Measurements from ENCODE around the gene PARM1. TPM values are rescaled to one million over a fixed set of nuclear protein-coding genes. Genes with fewer than 3 reads are reported as not detected.

PARM1 gene
- total RNA-seq, 1 donor from 2014 or later: not detected

DNA sequence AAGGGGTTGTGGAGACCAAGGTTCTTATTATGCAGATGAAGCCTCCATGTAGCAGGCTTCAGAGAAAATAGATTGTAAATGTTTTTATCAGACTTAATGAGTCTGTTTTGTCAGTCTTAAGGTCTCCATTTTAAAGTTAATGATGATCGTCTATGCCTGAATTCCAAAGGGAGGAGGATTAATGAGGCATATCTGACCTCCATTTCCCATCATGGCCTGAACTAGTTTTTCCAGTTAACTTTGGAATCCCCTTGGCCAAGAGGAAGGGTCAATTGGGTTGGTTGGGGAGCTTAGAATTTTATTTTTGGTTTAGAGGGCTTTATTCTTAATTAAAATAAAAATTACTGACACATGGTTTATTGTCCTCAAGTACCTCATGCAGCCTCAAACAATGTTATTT, 6.9 kb upstream of the PARM1 start:
- H3K4me3 Mint-ChIP-seq: no peak overlapping the region
- peaks cover 6% of the 10 kb centered on the region for H3K27me3 Mint-ChIP-seq
- intact Hi-C loops (cut with micrococcal nuclease): no loop called here
- no peaks in the 10 kb centered on the region for H3K9me3 Mint-ChIP-seq
- DNase-seq: no peak
- no peaks in the 10 kb centered on the region for H3K4me1 Mint-ChIP-seq
- no peaks in the 10 kb centered on the region for H3K36me3 Mint-ChIP-seq (ENCODE audit: low read depth)
- no peak overlapping the region for H3K27ac Mint-ChIP-seq

DNA sequence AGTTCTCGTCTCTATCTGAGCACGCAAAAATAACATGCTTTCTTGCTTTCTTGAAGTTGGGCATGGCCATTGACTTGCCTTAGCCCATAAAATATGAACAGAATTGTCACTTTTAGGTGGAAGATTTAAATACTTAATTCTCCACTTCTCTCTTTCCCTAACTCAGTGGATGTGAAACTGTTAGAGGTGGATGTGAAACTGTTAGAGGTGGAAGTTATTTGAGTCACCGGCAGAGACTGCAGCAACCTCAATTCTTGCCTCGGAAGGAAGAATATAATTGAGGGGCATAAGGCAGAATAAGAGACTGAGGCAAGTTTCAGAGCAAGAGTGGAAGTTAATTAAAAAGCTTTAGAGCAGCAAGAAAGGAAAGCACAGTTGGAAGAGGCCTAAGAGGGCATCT, 2.8 kb upstream of the PARM1 start:
- Mint-ChIP-seq H3K27me3 (peaks cover 44% of the 10 kb centered on the region), H3K36me3 (ENCODE audit: low read depth) (no peaks in the 10 kb centered on the region), H3K4me3 (no peak overlapping the region), H3K9me3 (no peaks in the 10 kb centered on the region), H3K27ac (no peak overlapping the region), H3K4me1 (peaks cover 9% of the 10 kb centered on the region)
- DNase-seq: no peak
- intact Hi-C loops (cut with micrococcal nuclease): no loop called here

DNA sequence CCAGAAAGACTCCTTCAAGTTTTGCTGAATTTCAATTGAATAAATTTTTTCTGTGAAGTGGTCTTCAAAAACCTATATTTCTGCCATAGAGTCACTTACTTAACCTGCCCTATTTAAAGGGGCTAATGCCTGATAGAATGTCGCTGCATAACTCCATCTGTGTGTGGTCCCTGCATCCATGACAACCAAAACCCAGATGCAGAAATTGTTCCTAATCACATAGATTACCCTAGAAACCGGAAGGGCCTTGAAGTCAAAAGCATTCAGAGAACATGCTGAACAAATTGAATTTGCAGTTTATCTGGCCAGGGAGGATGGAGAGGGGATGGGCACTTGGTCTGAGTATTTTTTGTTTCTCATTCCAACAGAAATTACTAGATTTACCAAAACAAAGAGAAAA, 1.5 kb upstream of the PARM1 start:
- Mint-ChIP-seq H3K36me3 (ENCODE audit: low read depth) (no peaks in the 10 kb centered on the region), H3K4me3 (no peak overlapping the region), H3K27ac (no peak overlapping the region), H3K27me3 (peaks cover 47% of the 10 kb centered on the region), H3K4me1 (peaks cover 9% of the 10 kb centered on the region), H3K9me3 (no peaks in the 10 kb centered on the region)
- no peak for DNase-seq
- intact Hi-C loops (cut with micrococcal nuclease): no loop called here

DNA sequence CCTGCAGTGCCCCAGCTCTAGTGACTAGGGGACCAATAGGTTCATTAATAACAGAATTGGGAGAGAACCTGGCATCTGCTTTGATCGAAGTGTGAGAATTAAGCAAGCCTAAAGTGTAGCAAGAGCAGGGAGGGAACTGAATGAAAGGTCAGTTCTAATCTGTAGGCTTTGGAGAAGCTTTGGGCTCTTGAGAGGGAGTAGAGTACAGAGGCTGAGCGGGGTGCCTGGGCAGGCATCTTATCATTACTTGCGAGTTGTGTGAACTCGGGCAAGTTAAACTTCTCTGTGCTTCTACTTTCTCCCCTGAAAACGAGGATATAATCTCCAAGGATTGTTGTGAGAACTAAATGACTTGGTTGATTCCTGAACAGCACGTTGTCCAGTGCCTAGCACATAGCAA, 906 bp upstream of the PARM1 start:
- H3K4me3 Mint-ChIP-seq: no peak overlapping the region
- H3K36me3 Mint-ChIP-seq (ENCODE audit: low read depth): no peaks in the 10 kb centered on the region
- no peak for DNase-seq
- no peak overlapping the region for H3K27ac Mint-ChIP-seq
- intact Hi-C loops (cut with micrococcal nuclease): no loop called here
- H3K9me3 Mint-ChIP-seq: no peaks in the 10 kb centered on the region
- peaks cover 52% of the 10 kb centered on the region for H3K27me3 Mint-ChIP-seq
- H3K4me1 Mint-ChIP-seq: peaks cover 9% of the 10 kb centered on the region

DNA sequence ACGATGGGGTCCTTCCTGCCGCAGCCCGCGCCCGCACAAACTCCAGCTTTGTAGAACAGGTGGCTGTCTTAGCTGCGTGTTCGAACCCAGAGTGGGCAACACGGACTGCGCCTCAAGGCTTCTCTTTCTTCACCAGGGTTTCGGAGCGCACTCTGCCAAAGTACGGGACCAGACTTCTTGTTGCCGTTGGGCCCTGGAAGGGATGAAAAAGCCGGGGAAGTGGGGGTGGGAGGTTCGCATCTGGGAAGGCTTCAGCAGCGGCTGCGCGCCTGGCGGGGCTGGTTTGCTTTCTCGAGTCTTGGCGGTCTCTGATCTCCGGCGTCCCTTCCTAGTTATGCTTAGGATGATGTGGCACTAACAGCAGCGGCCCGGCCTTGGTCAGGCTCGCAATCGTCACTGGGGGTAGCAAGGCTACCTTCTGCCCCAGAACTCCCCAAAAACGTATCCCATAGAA, 673 bp downstream of the PARM1 start:
- peaks cover 9% of the 10 kb centered on the region for H3K4me1 Mint-ChIP-seq
- no peaks in the 10 kb centered on the region for H3K9me3 Mint-ChIP-seq
- peak overlapping the region; percentile 73 for H3K4me3 Mint-ChIP-seq
- peaks cover 53% of the 10 kb centered on the region for H3K27me3 Mint-ChIP-seq
- peak; percentile 55 for DNase-seq
- H3K36me3 Mint-ChIP-seq (ENCODE audit: low read depth): no peaks in the 10 kb centered on the region
- intact Hi-C loops (cut with micrococcal nuclease): no loop called here
- no peak overlapping the region for H3K27ac Mint-ChIP-seq

DNA sequence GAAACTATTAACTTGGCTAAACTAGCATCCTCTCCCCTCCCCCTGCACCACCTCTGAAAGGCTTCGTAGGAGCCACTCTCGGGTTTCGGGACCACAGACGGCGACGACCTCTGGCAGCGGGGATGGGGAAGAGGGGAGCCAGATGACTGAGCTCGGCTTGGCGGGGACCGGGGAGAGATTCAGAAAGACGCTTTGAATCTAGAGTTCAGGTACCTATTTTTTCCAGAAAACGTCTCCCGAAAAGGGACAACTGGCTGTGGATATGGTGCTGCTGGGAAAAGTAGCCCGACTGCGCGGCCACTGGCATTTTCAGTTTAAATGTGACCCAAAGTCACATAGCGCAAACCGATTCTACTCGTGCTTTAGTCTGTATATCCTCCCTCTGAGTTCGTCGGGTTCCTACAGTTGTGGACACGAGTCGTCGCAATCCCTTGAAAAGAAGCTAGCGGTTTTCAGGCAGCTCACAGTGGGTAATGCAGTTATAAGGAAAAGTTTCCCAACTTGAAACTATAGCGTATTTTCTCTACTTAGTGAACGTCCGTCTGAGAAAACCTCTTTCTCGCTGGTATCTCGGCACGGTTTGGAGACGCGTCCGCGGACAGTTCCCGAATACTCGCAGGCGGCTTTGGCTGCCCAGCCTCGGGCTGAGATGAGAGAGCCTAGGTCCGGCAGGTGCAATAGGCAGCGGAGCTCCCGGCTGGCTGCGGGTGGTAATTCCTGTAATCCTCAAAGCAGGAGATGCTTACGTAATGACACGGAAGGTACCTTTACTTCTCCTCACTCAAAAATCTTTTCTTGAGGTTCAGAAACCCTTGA, 1.3 kb downstream of the PARM1 start:
- no peak overlapping the region for H3K27ac Mint-ChIP-seq
- intact Hi-C loops (cut with micrococcal nuclease): no loop called here
- H3K36me3 Mint-ChIP-seq (ENCODE audit: low read depth): no peaks in the 10 kb centered on the region
- peak; percentile 51 for DNase-seq
- peaks cover 53% of the 10 kb centered on the region for H3K27me3 Mint-ChIP-seq
- H3K9me3 Mint-ChIP-seq: no peaks in the 10 kb centered on the region
- H3K4me1 Mint-ChIP-seq: peaks cover 9% of the 10 kb centered on the region
- H3K4me3 Mint-ChIP-seq: peak overlapping the region; percentile 73

DNA sequence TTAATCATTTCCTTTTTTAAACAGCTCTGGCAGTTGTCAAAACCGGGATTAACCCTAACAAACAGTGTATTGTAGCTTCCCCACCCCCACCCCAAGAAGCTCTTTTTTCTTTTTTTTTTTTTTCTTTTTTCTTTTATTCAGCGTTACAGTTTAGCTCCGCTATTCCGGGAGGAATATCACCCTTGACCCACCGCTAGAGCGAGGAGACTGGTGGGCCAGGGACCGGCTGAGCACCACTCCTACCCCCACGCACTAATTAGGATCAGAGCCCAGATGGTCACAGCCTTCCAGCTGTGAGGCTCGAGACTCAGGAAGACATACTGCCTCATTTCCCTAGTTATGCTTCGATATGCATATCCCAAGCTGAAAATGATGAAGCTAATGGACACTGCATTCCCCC, 2.0 kb downstream of the PARM1 start:
- peaks cover 53% of the 10 kb centered on the region for H3K27me3 Mint-ChIP-seq
- H3K4me3 Mint-ChIP-seq: no peak overlapping the region
- H3K27ac Mint-ChIP-seq: no peak overlapping the region
- DNase-seq: no peak
- no peaks in the 10 kb centered on the region for H3K9me3 Mint-ChIP-seq
- peaks cover 9% of the 10 kb centered on the region for H3K4me1 Mint-ChIP-seq
- intact Hi-C loops (cut with micrococcal nuclease): no loop called here
- H3K36me3 Mint-ChIP-seq (ENCODE audit: low read depth): no peaks in the 10 kb centered on the region

DNA sequence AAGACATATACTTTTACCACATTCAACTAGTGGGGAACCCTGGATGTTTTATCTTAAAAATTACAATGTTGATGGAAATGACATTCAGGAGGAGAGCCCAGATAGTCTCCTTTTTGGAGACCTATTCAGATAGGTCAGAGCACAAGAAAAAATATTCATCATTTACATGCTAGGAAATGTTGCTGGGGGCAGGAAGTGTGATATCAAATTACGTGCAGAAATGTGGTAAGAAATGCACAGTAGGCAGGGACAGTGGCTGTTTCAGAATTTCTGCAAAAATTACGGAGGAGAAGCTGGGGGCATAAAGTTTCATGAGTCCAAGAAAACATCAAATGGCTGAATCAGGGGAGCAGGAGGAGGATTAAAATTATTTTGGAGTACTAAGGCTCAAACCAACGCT, 8.2 kb downstream of the PARM1 start:
- intact Hi-C loops (cut with micrococcal nuclease): no loop called here
- H3K27ac Mint-ChIP-seq: no peak overlapping the region
- no peak overlapping the region for H3K4me3 Mint-ChIP-seq
- H3K27me3 Mint-ChIP-seq: peaks cover 6% of the 10 kb centered on the region
- H3K9me3 Mint-ChIP-seq: no peaks in the 10 kb centered on the region
- no peak for DNase-seq
- no peaks in the 10 kb centered on the region for H3K36me3 Mint-ChIP-seq (ENCODE audit: low read depth)
- no peaks in the 10 kb centered on the region for H3K4me1 Mint-ChIP-seq

DNA sequence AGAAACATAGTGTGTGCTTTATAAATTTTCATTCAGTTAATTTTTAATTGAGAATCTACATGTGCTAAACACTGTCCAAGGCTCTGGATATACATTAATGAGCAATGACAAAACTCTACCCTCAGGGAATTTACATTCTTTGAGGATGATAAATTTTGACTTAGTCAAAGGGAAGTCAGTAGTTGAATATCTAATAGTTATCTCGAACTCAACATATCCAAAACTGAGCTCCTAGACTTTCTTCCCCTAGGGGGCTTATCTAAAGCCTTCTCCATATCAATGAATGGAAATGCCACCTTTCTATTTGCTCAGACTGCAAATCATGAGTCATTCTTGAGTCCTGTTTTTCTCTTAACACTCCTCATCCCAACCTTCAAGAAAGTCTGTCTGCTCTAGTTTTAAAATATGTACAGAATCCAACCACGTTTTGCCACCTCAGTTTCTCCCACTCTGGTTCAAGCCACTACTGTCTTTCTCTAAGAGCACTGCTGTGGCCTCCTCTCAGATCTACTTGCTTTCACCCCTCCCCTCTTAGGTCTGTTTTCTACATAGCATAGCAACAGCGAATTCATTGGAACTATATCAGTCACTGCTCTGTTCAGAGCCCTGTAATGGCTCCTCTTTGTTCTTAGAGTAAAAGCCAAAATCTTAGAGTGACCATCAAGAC, 9.5 kb downstream of the PARM1 start:
- H3K36me3 Mint-ChIP-seq (ENCODE audit: low read depth): no peaks in the 10 kb centered on the region
- H3K9me3 Mint-ChIP-seq: no peaks in the 10 kb centered on the region
- H3K4me1 Mint-ChIP-seq: no peaks in the 10 kb centered on the region
- no peak overlapping the region for H3K4me3 Mint-ChIP-seq
- DNase-seq: no peak
- H3K27me3 Mint-ChIP-seq: no peaks in the 10 kb centered on the region
- intact Hi-C loops (cut with micrococcal nuclease): no loop called here
- H3K27ac Mint-ChIP-seq: no peak overlapping the region

DNA sequence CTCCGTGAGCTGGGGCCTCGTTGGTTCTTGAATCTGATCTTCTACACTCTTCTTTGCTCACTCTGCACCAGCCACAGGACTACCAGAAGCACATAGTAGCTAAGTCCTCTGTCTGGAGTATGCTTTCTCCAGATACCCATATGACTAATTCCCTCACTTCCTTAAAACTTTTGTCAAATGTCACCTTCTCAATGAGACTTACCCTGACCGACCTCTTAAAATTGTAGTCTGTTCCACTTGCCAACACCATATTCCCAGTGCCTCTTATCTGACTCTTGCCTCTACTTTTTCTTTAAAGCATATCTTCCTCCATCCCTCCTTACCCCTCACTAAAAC, 10.0 kb downstream of the PARM1 start:
- Mint-ChIP-seq H3K9me3 (no peaks in the 10 kb centered on the region), H3K36me3 (ENCODE audit: low read depth) (no peaks in the 10 kb centered on the region), H3K4me1 (no peaks in the 10 kb centered on the region), H3K27me3 (no peaks in the 10 kb centered on the region), H3K4me3 (no peak overlapping the region), H3K27ac (no peak overlapping the region)
- no peak for DNase-seq
- intact Hi-C loops (cut with micrococcal nuclease): no loop called here

DNA sequence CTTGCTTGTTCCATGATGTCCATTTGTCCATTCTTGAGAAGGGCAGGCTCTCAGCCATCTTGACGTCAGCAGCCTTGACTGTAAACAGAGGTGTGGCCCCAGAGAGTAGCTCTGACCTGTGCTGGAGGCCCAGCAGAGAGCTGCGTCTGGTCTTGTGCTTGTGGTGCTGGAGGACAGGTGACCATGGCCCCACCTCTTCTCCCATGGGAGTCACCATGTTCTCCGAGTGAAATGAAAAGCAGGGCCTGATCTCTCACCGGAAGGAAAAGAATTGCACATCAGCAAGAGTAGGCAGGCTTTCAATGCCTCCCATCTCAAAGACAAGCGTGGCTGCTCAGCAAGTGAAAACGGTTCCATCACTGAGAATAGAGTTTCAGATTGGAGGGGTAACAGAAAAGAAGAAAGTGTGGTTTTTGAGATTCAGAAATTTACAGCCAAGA, 11.5 kb downstream of the PARM1 start:
- Mint-ChIP-seq H3K9me3 (no peaks in the 10 kb centered on the region), H3K27me3 (no peaks in the 10 kb centered on the region), H3K4me3 (no peak overlapping the region), H3K36me3 (ENCODE audit: low read depth) (no peaks in the 10 kb centered on the region), H3K27ac (no peak overlapping the region), H3K4me1 (no peaks in the 10 kb centered on the region)
- DNase-seq: no peak
- intact Hi-C loops (cut with micrococcal nuclease): no loop called here

DNA sequence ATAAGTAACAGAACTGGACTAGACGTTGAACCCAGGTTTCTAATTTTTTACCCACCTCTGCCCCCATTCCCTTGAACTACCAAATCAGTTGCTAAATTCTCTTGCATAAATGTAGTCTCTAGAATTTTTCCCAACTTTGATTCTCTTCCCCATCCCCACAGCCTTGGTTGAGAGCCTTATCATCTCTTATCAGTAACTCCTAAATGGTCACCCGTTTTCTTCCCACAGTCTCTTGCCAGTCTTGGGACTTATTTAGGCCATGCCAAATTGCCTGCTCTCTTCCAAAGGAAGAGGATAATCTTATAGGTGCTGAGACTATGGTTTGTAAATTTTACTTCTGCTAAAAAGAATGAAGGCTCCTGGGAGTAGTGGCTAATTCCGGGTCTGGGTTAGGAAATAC, 13.3 kb downstream of the PARM1 start:
- H3K27ac Mint-ChIP-seq: no peak overlapping the region
- DNase-seq: no peak
- no peak overlapping the region for H3K4me3 Mint-ChIP-seq
- no peaks in the 10 kb centered on the region for H3K4me1 Mint-ChIP-seq
- H3K9me3 Mint-ChIP-seq: no peaks in the 10 kb centered on the region
- intact Hi-C loops (cut with micrococcal nuclease): no loop called here
- no peaks in the 10 kb centered on the region for H3K27me3 Mint-ChIP-seq
- H3K36me3 Mint-ChIP-seq (ENCODE audit: low read depth): no peaks in the 10 kb centered on the region

DNA sequence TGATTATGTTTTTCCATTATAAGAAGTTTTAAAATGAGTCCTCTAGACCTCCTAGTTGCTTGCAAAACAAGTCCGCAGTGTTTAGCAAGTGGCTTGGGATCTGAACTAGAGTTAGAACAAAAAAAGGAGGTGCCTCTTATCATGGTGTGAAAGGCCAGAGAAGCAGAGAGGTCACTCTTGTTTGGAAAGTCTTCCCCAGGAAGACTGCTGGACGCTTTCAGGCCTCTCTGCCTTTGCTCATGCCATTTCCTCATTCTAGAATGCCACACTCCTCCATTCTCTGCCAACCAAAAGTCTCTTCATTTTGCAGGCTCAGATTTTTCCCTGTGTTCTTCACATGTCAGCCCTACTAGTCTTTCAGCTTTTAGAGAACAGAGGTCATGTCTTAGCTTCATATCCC, 14.9 kb downstream of the PARM1 start:
- no peaks in the 10 kb centered on the region for H3K27me3 Mint-ChIP-seq
- H3K36me3 Mint-ChIP-seq (ENCODE audit: low read depth): no peaks in the 10 kb centered on the region
- no peaks in the 10 kb centered on the region for H3K4me1 Mint-ChIP-seq
- intact Hi-C loops (cut with micrococcal nuclease): no loop called here
- no peak for DNase-seq
- no peaks in the 10 kb centered on the region for H3K9me3 Mint-ChIP-seq
- H3K4me3 Mint-ChIP-seq: no peak overlapping the region
- H3K27ac Mint-ChIP-seq: no peak overlapping the region

DNA sequence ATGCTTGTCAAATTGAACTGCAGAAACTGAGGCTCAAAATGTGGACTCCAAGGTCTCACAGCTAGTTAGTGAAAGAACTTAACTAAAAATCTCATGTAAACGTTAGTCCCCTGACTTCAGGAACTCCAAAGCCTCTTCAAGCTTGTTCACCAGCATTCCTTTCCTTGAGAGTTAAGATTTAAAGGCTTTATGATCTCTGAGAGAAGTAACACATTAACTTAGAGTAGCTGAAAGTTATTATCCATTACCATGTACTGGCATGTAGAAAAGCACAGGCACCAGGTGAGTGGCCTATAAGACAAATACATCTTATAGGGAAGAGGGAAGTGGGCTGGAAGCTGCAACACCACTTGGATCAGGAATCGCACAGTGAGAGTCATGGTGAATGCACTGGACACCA, 15.3 kb downstream of the PARM1 start:
- intact Hi-C loops (cut with micrococcal nuclease): no loop called here
- no peak overlapping the region for H3K27ac Mint-ChIP-seq
- no peak for DNase-seq
- no peaks in the 10 kb centered on the region for H3K9me3 Mint-ChIP-seq
- no peaks in the 10 kb centered on the region for H3K4me1 Mint-ChIP-seq
- no peak overlapping the region for H3K4me3 Mint-ChIP-seq
- H3K36me3 Mint-ChIP-seq (ENCODE audit: low read depth): no peaks in the 10 kb centered on the region
- no peaks in the 10 kb centered on the region for H3K27me3 Mint-ChIP-seq

DNA sequence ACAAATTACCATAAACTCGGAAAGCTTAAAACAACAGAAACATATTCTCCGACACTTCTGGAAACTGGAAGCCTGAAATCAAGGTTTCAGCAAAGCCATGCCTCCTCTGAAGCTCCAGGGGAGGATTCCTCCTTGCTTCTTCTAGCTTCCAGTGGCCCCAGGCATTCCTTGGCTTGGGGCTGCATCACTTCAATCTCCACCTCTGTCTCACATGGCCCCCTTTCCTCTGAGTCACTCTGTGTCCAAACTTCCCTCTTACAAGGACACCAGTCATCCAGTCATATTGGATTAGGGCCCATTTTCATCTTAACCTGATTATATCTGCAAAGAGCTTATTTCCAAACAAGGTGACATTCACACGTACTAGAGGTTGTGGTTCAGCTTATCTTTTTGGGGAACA, 17.3 kb downstream of the PARM1 start:
- Mint-ChIP-seq H3K4me1 (no peaks in the 10 kb centered on the region), H3K27me3 (no peaks in the 10 kb centered on the region), H3K27ac (no peak overlapping the region), H3K4me3 (no peak overlapping the region), H3K9me3 (no peaks in the 10 kb centered on the region), H3K36me3 (ENCODE audit: low read depth) (no peaks in the 10 kb centered on the region)
- DNase-seq: no peak
- intact Hi-C loops (cut with micrococcal nuclease): no loop called here
